HepG2 (cell line): Measurements from ENCODE around the gene TRIM72. TPM values are rescaled to one million over a fixed set of nuclear protein-coding genes. Genes with fewer than 3 reads are reported as not detected.

Source experiments
- ARNT2 ChIP-seq: sonication (generic); formaldehyde crosslinking; IDR thresholded peaks from 2 replicates; pipeline ENCODE4 v1.8.0; 2022; ENCODE audit warnings: mild to moderate bottlenecking, low read depth, missing genetic modification reagents, moderate library complexity
- CBX1 ChIP-seq: IDR thresholded peaks from one replicate; pipeline ENCODE4 v1.6.1; 2016; ENCODE audit warnings: antibody characterized with exemption, low read depth
- FOXJ3 ChIP-seq: sonication (generic); formaldehyde crosslinking; IDR thresholded peaks from 2 replicates; pipeline ENCODE4 v1.4.0; 2020; ENCODE audit warnings: missing genetic modification reagents, mild to moderate bottlenecking, borderline replicate concordance
- NCOA2 ChIP-seq: sonication (generic); formaldehyde crosslinking; IDR thresholded peaks from 2 replicates; pipeline ENCODE4 v1.8.0; 2022; ENCODE audit warnings: inconsistent platforms
- PHF5A ChIP-seq: IDR thresholded peaks from one replicate; pipeline ENCODE4 v1.6.1; 2018; ENCODE audit warnings: low read depth, missing genetic modification reagents; ENCODE audit not compliant: unreplicated experiment
- PLSCR1 ChIP-seq: sonication (generic); formaldehyde crosslinking; IDR thresholded peaks from 2 replicates; pipeline ENCODE4 v1.5.0; 2020; ENCODE audit warnings: missing genetic modification reagents, mild to moderate bottlenecking, borderline replicate concordance
- RBM22 ChIP-seq: fragments of 200-400 bp; formaldehyde crosslinking; optimal IDR thresholded peaks from 2 replicates; pipeline ENCODE3; 2017; ENCODE audit warnings: mild to moderate bottlenecking, low read length, moderate library complexity
- SALL1 ChIP-seq: sonication (generic); formaldehyde crosslinking; IDR thresholded peaks from 2 replicates; pipeline ENCODE4 v1.8.0; 2022; ENCODE audit warnings: mild to moderate bottlenecking, missing genetic modification reagents
- SCMH1 ChIP-seq: sonication (generic); formaldehyde crosslinking; IDR thresholded peaks from 2 replicates; pipeline ENCODE4 v1.9.0; 2021; ENCODE audit warnings: missing genetic modification reagents, mild to moderate bottlenecking, borderline replicate concordance
- TIGD3 ChIP-seq: sonication (generic); formaldehyde crosslinking; IDR thresholded peaks from 2 replicates; pipeline ENCODE4 v1.5.1; 2020; ENCODE audit warnings: mild to moderate bottlenecking, missing genetic modification reagents, borderline replicate concordance
- ZFP36 ChIP-seq: fragments of 150-350 bp; IDR thresholded peaks from 2 replicates; pipeline ENCODE4 v1.6.1; 2018; ENCODE audit warnings: borderline replicate concordance, low read length, low read depth; ENCODE audit not compliant: partially characterized antibody
- ZNF414 ChIP-seq: sonication (generic); formaldehyde crosslinking; IDR thresholded peaks from 2 replicates; pipeline ENCODE4 v1.5.0; 2020; ENCODE audit warnings: missing genetic modification reagents
- ZNF607 ChIP-seq: sonication (generic); formaldehyde crosslinking; IDR thresholded peaks from 2 replicates; pipeline ENCODE4 v1.5.1; 2020; ENCODE audit warnings: missing genetic modification reagents, mild to moderate bottlenecking, borderline replicate concordance
- ZNF646 ChIP-seq: sonication (generic); formaldehyde crosslinking; IDR thresholded peaks from 2 replicates; pipeline ENCODE4 v1.9.0; 2021; ENCODE audit warnings: mild to moderate bottlenecking, missing genetic modification reagents
- polyA plus RNA-seq, 8 experiments: library from polyadenylated mRNA; depleted of rRNA in 3 of 8; stranded (reverse) in 7 of 8; unstranded in 1 of 8; fragments of >200 nt; fragmentation: Illumina TruSeq in 4 of 8; extraction: Trizol in 4 of 8; gene quantifications; 2 replicates each; pipeline versions ENCODE4 v1.2.1 to v1.2.3, GENCODE V29; 2011 to 2016; ENCODE audit warnings: low read depth in 4 of 8, missing spikeins in 1 of 8, mixed read lengths in 1 of 8; ENCODE audit not compliant: insufficient read depth in 1 of 8
- total RNA-seq, 5 experiments: library from RNA; depleted of rRNA; stranded (reverse); fragments of >200 nt; fragmentation: Illumina TruSeq; extraction: Trizol; gene quantifications; 2 replicates each; pipeline ENCODE4 v1.2.3, GENCODE V29; 2016; ENCODE audit warnings: low read depth in 1 of 5

Gene TRIM72
- total and polyA plus RNA-seq, 2 of the 13 experiments (the other 11 are each of a cell fraction or from before 2014, with no cell fraction given) = not detected

- no peak for TF ChIP-seq PLSCR1 (CRISPR knock-in tag)
- TF ChIP-seq SCMH1 (CRISPR knock-in tag) = no peak
- TF ChIP-seq CBX1 = no peak
- TF ChIP-seq ZNF607 (CRISPR knock-in tag) = no peak
- TF ChIP-seq TIGD3 (CRISPR knock-in tag) = no peak
- no peak for TF ChIP-seq ARNT2
- TF ChIP-seq SALL1 = 0 out of 2 replicates have a peak, but pooled peaks have one; percentile 12
- no peak for TF ChIP-seq FOXJ3 (CRISPR knock-in tag)
- no peak for TF ChIP-seq ZNF414 (CRISPR knock-in tag)
- TF ChIP-seq PHF5A (CRISPR knock-in tag) = no peak
- TF ChIP-seq ZFP36 = no peak
- no peak for TF ChIP-seq NCOA2 (CRISPR knock-in tag)
- TF ChIP-seq RBM22 = peak; percentile 94
- no peak for TF ChIP-seq ZNF646 (CRISPR knock-in tag)
Observed at GRCh38 chr16:31183432-31184428, 30.2 kb upstream of the TRIM72 start (continued).
